ENCODE results near the gene FGFR2. TPM values are rescaled to one million over a fixed set of nuclear protein-coding genes. Genes with fewer than 3 reads are reported as not detected.

Gene FGFR2
- total RNA-seq, 1 donor from 2014 or later = 0.30 TPM

DNA sequence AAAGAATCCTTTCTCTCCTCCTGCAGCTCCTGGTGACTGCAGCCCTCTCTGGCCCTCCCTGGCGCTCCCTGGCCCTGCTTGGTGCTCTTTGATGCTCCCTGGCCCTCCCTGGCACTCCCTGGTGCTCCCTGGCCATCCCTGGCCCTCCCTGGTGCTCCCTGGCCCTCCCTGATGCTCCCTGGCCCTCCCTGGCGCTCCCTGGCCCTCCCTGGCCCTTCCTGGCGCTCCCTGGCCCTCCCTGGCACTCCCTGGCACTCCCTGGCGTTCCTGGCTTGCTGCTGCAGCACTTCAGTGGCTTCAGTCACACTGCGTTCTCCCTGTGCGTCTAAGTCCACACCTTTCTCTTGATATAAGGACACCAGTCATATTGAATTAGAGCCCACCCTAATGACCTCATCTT, 15.2 kb upstream of the FGFR2 start:
- ATAC-seq (ENCODE audit: poor library complexity) = no peak
- intact Hi-C loops (cut with DNase I) = no loop called here

DNA sequence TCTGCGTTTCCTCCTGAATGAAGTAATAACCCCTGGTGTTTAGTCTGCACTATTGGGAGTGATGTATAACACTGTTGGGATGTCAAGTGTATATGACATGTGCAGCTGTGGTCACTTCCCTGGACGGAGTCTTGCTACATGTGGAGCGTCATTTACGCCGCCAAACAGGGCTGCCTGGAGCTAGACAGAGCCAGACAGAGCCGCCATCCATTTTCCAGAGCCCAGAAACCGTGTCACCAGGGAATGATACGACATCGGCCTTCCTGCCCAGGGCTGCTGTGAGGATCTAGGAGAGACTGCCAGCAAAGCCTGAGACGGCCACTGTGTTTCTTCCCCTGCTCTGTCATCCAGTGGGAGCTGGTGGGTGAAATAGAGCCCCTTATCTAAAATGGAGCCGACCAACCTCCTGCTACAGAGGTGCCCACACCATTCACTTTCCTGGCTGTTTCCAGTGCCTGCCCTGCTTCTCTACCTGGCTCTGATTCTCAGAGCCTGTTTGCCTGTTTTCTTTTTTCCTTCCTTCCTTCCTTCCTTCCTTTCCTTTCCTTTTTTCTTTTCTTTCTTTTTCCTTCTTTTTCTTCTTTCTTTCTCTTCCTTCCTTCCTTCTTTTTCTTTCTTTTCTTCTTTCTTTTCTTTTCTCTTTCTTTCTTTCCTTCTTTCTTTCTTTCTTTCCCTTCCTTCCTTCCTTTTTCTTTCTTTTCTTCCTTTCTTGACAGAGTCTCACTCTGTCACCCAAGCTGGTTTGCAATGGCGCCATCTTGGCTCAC, 13.3 kb upstream of the FGFR2 start:
- DNase-seq (no peak), ATAC-seq (ENCODE audit: poor library complexity) (no peak)
- intact Hi-C loops (cut with DNase I) = no loop called here

More for the DNA sequence above, 15.2 kb upstream of the FGFR2 start:
- DNase-seq = no peak

DNA sequence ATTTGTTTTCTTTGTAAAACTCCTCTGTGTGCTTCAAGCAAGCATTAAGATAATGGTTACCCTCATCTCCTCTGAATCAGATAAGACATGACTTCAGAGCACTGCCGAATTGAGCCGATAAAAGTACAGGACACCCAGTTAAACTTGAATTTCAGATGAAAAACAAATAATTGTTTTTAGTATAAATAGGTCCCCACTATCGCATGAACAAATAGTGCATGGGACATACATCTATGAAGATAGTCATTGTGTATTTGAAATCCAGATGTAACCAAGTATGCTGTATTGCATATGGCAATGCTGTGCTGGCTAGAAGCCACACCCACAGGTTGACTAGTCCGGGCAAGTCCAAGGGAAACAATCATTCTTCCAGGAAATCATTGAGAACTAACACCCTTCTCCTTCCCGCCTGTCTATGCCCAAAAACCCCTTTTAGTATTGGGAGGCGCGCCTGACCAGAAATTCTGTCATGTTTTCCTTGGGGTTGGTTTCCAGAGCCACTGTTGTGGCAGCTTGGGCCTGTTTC, 12.6 kb upstream of the FGFR2 start:
- intact Hi-C loops (cut with DNase I) = no loop called here
- no peak for ATAC-seq (ENCODE audit: poor library complexity)

DNA sequence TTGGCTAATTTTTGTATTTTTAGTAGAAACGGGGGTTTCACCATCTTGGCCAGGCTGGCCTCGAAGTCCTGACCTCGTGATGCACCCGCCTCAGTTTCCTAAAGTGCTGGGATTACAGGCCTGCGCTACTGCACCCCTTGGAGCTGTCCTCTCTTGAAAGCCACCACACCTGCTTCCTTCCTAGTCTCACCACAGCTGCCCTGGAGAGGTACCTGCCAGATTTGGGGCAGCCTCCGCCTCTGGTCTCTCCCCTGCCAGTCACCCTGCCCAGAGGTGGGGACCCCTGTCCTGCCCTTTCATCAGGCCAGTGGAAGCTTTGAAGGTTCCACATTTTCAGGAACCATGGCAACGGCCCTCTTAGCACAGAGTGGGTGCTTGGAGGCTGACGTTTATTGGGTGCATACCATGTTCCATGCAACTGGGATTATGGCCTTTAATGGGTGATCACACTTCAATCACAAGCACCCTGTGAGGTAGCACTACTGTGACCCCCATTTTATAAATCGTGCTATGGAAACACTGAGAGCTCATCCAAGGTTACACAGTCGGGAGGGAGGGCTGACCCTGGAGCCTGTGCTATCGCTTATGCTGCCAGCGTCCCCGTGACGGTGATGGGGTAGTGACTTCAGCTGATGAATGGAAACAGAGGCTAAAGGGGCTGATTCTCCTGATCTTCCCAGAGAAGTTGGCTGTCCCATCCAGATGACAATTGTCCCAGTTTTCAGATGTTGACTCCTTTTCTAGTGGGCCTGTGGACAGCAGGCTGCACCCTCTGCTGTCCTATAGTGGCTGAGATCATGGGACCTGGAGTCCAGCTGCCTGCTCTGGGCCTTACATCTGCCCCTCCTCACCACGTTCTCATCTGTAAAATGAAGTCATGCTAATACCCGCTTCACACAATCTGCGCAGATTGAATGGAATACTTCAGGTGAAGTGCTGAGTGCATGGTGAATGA, 11.5 kb upstream of the FGFR2 start:
- DNase-seq (no peak), ATAC-seq (ENCODE audit: poor library complexity) (no peak)
- intact Hi-C loops (cut with DNase I) = loop anchor here (5.0 kb wide), 1 partner anchor 662 kb away; no protein-coding TSS in a partner anchor

More for the DNA sequence above, 12.6 kb upstream of the FGFR2 start:
- DNase-seq = no peak

DNA sequence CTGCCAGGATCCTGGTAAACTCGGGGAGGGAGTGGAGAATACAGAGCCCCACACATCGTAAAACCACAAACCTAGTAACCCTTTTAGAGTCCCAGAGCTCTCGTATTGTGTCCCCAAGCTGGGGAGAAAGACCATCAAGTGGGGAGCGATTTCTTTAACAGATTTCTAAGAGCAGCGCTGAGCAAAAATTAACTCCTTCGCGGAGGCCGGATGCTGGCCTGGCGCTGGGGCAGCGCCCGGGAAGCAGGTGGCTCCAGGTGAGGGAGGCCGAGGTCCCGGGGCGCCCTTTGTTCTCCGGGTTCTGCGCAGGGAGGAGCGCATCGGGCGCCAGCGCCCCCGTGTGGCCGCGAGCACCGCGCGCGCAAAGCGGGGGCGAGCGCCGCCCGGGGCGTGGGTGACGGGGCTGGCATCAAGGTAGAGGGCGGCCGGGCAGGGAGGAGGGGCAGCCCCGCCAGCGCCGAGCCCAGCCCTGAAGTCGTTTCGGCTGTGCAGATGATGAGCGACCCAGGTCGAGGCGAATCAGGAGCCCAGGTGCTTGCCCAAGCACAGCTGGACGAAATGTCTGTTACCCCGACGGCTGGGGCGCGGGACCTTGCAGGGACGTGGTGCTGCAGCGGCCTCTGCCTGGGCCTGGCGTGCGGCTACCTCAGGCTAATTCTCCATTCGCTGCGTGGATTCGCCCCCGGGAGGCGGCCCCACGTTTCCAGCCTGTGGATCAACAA, 10.4 kb upstream of the FGFR2 start:
- peak; percentile 44 for DNase-seq
- intact Hi-C loops (cut with DNase I) = loop anchor here (5.0 kb wide), 1 partner anchor 661 kb away; no protein-coding TSS in a partner anchor
- ATAC-seq (ENCODE audit: poor library complexity) = peak; percentile 96

DNA sequence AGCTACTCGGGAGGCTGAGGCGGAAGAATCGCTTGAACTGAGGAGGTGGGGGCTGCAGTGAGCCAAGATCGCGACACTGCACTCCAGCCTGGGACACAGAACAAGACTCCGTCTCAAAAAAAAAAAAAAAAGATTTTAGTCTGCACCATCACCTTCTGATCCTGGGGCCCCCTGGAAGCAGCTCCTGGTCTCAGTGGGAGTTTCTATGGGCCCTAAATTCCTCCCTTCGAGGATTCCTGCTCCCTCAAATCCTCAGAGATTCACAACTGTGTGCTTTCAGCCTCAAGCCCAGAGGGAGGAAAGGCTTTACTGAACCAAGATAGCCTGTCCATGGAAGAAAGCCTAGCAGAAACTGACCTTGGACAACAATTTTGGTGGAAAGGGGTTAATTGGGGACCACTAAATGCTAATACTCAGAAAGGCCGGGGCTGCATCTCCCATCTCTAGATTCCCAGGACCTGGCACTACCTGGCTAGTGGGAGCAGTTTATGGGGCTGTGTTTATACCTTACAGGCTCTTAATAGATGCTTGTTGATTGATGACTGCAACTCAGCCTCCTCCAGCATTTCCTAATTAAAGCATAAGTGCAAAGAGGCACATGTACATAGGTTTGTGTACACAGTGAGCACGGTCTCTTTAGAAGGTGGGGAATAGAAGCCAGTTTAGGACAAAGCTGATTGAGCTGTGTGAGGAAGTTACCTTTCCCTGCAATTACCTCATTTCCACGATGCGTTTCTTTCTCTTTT, 9.2 kb upstream of the FGFR2 start:
- intact Hi-C loops (cut with DNase I) = loop anchor here (5.0 kb wide), 1 partner anchor 660 kb away; no protein-coding TSS in a partner anchor
- no peak for DNase-seq

DNA sequence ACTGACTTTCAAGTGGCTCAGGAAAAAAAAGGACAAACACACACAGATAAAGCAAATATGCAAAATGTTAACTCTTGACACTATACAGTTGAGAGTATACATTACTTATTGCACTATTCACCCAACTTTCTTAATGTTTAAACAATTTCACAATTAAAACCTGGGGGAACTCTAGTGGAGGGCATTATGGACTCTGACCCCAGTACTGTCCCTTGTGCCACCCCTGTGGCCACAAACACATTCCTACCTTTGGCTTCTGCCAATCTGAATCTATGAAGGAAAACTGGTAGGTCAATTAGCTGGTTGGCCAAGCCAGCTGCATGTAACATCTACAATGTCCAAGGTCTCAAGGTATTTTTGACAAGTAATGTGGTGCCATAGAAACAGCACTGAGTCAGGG, 7.5 kb upstream of the FGFR2 start:
- DNase-seq = no peak
- intact Hi-C loops (cut with DNase I) = loop anchor here (5.0 kb wide), 1 partner anchor 658 kb away; no protein-coding TSS in a partner anchor

More for the DNA sequence above, 9.2 kb upstream of the FGFR2 start:
- no peak for ATAC-seq (ENCODE audit: poor library complexity)

DNA sequence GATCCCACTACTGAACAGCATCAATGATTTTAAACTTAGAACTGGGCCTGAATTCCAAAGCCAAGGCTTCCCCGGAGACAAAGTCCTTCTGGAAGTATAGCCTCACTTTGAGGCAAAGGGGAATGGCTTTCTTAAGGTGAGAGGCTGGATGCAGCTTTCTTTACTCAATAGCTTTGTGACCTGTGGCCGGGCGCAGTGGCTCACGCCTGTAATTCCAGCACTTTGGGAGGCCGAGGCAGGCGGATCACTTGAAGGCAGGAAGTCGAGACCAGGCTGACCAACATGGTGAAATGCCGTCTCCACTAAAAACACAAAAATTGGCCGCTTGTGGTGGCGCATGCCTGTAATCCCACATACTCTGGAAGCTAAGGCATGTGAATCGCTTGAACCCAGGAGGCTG, 3.2 kb upstream of the FGFR2 start:
- DNase-seq = no peak
- ATAC-seq (ENCODE audit: poor library complexity) = no peak
- intact Hi-C loops (cut with DNase I) = no loop called here

More for the DNA sequence above, 7.5 kb upstream of the FGFR2 start:
- no peak for ATAC-seq (ENCODE audit: poor library complexity)

DNA sequence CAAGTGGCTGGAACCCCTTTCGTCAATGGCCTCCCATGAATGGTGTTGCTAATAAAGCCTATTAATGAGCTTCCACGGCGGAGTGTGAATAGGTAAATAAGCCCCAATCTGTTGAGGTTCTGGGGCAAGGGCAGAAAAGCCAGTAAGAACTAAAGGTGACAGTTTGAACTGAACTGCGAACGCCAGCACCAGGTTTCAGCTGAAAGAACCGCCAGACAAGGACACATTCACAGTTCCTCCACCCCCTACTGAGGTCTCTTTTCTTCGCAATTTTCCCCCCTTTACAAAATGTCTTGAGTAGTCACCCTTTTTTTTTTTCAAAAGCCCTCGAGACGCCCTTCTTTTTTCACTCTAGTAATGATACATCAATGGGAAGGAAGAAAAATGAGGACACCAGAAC, 2.4 kb upstream of the FGFR2 start:
- no peak for DNase-seq
- ATAC-seq (ENCODE audit: poor library complexity) = no peak
- intact Hi-C loops (cut with DNase I) = no loop called here

DNA sequence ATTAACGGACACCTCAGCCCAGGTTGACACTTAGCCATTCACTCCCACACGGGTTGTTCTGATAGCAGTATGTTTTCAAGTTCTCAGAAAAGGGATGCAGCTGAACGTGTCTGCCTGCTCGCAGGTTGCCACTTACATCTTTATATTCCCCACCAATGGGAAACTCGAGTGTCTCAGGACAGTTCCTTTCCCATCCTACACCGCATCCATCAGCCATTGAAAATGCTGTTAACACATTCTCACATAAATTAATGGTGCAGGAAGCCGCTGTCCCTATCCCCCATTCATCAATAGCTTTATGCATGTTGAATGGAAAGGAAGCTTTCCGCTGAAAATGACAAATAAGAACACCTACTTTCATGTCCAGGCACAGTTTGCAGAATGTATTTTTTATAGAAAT, 1.7 kb upstream of the FGFR2 start:
- DNase-seq = peak; percentile 4
- intact Hi-C loops (cut with DNase I) = no loop called here
- no peak for ATAC-seq (ENCODE audit: poor library complexity)

DNA sequence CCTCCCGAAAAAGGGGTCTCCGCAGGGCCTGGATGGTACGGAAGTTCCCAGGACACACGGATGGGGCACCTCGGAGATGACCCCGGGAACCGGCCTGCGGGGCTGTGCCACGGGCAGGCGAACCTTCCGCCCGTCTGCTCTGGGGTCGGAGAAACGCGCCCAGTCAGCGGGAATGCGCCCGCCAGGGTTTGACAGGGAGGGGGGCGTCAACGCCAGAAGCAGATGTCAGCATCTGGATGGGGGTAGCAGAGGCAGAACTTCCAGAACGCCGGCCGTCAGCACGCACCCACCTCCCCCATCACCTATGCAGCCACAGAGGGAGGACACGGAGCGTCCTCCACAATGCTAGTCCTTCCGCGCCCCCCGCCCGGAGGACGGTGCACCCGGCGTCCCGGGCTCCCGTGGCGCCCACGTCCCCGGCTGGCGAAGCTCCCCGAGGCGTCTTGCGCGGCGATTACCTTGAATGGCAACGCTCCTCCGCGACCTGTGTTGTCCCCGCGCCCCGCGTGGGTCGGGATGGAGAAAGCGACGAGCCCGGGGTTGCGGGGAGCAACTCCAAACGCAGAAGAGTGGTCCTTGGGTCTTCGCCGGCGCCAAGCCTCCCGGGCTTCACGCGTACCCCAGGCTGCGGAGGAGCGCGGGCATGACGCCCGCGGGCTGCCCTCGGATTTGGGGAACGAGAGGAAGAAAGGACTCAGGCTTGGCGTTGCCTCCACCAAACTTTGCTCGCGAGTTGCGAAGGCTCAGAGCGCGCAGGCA, 561 bp downstream of the FGFR2 start:
- DNase-seq (peak; percentile 44), ATAC-seq (ENCODE audit: poor library complexity) (no peak)
- intact Hi-C loops (cut with DNase I) = no loop called here

DNA sequence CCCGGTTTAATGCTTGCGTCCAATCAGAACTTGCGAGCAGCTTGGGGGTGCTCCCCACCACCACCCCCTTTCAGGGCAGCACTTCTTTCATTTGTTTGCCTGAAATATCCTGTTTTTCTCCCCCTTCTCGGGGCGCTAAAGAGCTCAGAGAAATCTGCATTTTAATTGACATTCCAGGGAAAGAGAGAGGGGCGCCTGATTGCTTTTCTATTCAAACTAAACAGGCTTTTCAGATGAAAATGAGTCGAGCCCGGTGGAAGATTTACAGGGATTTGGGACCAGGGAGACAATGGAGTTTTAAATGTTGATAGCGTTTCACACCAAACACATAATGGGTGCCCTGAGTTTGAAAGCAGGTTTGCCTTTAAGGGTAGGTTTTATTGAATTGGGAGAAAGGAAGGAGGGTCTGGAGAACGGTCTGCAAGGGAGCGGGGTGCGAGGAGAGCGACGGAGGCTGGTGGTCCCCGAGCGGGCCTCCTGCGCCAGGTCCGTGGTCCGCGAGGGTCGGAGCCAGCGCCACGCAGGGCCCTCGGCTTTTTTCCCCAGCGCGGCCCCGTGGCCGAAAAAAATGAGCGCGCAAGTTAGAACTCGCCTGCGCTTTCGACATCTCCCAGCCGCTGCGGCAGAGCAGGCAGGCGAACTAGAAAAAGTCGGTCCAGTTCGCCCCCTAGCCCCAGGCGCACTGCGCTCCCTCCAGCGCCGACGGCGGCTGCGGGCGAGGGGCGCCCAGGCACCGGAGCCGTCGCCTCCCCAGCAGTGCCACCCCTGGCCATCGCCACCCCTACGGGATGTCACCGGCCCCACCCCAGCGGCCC, 1.3 kb downstream of the FGFR2 start:
- ATAC-seq (ENCODE audit: poor library complexity) (peak; percentile 42), DNase-seq (peak; percentile 44)
- intact Hi-C loops (cut with DNase I) = no loop called here

DNA sequence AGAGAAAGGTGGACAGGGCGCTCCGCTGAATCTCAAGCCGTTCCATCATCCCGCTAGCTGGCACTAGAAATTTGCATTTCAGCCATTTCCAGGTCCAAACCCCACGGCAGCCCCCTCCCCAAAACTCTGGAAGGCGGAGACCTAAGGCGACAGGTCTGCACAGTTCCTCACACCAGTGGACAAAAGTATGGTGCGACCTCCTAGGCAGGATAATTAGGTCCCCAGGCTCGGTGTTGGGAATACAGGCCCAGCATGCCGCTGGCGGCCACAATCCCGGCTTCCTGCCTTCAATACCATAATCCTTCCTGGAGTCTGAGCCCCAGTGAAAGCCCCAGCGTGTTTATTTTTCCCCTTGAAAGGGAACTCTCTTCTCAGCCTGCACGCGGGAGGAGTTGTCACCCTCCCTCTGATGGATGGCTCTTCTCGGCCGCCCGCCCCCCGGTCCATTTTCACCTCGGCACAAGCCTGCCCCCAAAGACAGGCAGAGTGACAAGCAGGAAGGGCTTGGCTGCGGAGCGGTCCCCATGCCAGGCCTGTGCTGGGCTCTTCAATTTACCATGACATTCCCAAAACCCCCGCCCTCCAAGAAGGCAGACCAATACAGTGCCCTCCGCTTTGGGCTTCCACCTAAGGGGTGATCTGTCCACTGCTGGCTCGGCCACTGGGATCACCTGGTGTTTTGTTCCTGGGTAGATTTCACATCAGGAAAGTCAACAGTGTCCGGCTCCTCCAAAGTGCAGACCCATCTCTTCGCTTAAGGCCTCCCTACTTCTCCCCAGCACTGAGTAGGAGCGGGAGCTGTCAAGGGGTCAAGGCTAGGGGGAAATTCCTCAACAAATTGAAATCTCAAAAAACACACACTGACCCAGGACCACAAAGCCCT, 2.2 kb downstream of the FGFR2 start:
- intact Hi-C loops (cut with DNase I) = no loop called here

DNA sequence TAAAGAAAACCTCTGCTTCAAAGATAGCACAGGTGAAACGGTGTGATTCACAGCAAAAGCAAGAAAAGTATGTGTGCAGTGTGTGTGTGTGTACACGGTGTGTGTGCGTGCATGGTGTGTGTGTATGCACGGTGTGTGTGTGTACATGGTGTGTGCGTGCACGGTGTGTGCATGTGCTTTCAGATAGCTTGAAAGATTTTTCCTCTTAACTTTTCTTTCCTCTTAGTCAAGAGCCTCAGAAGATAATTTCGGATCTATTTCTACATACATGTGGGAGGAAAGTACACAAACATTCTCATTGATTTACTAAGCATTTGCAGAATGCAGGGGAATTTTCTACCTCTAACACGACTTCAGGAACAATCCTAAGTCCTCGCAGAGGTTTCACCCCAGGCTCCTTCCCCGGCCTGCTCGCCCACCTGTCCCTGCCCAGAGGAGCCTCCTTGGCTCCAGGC, 2.9 kb downstream of the FGFR2 start:
- ATAC-seq (ENCODE audit: poor library complexity) = no peak
- peak; percentile 17 for DNase-seq
- intact Hi-C loops (cut with DNase I) = no loop called here

More for the DNA sequence above, 2.2 kb downstream of the FGFR2 start:
- DNase-seq (peak; percentile 18), ATAC-seq (ENCODE audit: poor library complexity) (no peak)

DNA sequence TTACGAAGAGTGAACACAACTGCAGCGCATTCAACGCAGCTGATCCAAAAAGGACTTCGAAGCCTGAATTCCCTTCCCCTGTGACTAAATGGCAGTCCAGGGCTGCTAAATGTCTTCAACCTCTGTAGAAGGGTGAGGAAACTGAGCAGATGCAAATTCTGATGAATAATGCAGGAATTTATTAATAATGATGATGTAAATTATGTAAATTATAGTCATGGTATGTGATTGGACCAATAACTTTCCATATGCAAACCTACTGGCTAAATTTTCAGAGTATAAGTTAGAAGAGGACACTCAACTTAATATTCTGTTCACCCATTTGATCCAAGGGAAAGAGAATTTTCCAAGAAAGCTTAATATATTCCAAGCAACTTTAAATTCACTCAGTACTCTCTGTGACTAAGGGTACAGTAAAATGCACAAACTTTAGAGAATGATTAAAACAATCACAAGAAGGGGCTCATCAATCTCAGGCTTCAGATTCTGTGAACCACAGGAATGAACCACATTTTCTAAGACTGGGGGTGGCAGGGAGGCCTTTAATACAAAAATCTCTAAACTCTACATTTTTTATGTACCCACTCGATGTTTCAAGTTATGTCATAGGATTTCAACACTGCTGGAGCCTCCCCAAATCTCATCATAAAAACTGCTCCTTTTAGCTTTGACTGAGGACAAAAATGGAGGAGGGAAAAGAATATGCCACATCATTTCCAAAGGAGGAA, 3.5 kb downstream of the FGFR2 start:
- DNase-seq (peak; percentile 3), ATAC-seq (ENCODE audit: poor library complexity) (no peak)
- intact Hi-C loops (cut with DNase I) = no loop called here

Data from Right ventricle myocardium superior (tissue), 1 donor.